ENCODE data around the gene CASP14. TPM values are rescaled to one million over a fixed set of nuclear protein-coding genes. Genes with fewer than 3 reads are reported as not detected.
A peak's percentile ranks its signal among the peaks of the same experiment; 100 is the strongest.

CASP14 gene
- total and polyA plus RNA-seq, 9 of the 15 experiments (the other 6 are each of a cell fraction or from before 2014, with no cell fraction given), result not detected

DNA sequence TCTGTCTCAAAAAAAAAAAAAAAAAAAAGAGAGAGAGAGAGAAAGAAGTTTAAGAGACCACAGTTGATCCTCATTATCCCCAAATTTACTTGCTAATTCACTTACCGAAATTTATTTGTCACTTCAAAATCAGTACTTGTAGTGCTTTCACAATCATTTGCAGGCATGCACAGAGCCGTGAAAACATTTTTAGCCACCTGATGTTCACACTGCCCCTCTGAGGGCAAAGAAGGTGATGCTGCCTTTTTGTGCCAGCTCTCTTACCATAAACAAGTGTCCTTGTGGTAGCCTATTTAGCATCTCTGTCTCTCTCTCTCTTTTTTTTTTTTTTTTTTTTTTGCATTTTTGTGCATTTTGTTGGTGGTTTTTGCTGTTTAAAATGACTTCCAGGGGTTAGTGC, 24.1 kb upstream of the CASP14 start:
- Histone ChIP-seq H3K9me3 (replicated peaks; ENCODE audit: control insufficient read depth, insufficient read depth, low read depth, low read length) (no peaks in the 10 kb centered on the region), H3K9ac (ENCODE audit: insufficient read depth in 1 of 2, low read depth in 2 of 2, low read length in 2 of 2) (no peak overlapping the region), H3K9me1 (ENCODE audit: control insufficient read depth, insufficient read depth, low read length) (no peaks in the 10 kb centered on the region), H3K27me3 (ENCODE audit: control insufficient read depth in 2 of 2, insufficient read depth in 2 of 2, low read length in 2 of 2) (peaks cover 6 to 31% of the 10 kb centered on the region in 2 experiments; a peak in 4 of 5 replicates), H3K4me2 (ENCODE audit: insufficient read depth, low read length) (no peak overlapping the region), H4K20me1 (replicated peaks; ENCODE audit: control insufficient read depth, insufficient read depth, low read length) (no peaks in the 10 kb centered on the region), H3K4me1 (replicated peaks in 1 of 2; ENCODE audit: control insufficient read depth in 2 of 2, insufficient read depth in 2 of 2, low read length in 2 of 2) (peaks cover 0 to 5% of the 10 kb centered on the region in 2 experiments; a peak in 2 of 5 replicates), H3K79me2 (ENCODE audit: control insufficient read depth, insufficient read depth, low read length) (no peaks in the 10 kb centered on the region), H2AFZ (ENCODE audit: low read depth, low read length) (no peak overlapping the region), H3K36me3 (ENCODE audit: control insufficient read depth, insufficient read depth, low read length) (no peaks in the 10 kb centered on the region), H3K27ac (ENCODE audit: extremely low read depth, low read depth, low read length) (no peak overlapping the region), H3K4me3 (no peak overlapping the region)
- ChIA-PET CTCF (ENCODE audit: low intra/inter-chr PET ratio) (interaction anchor here (0.6 kb wide), 1 partner anchor 238 kb away, joined by 3 read pairs; no protein-coding TSS in a partner anchor), POLR2A (interaction anchor here (0.6 kb wide), 2 partner anchors 50 to 62 kb away, joined by 3 read pairs; no protein-coding TSS in a partner anchor)
- ATAC-seq, result peak; percentile 55; the same call in 1 of the 3 replicates
- in situ Hi-C loops (cut with MboI), result no loop called here
- WGBS (ENCODE audit: insufficient coverage, low coverage, missing lambda C conversion rate), result 4% methylated on average over 2 of the region's 2 CpGs
- no peak for FAIRE-seq
- DNase-seq (ENCODE audit: extremely low read depth in 1 of 4, low spot score in 3 of 4), result peak; percentile 6 to 24 (median 19)
- intact Hi-C loops (cut with micrococcal nuclease), result no loop called here
- TF ChIP-seq NCOA6 (IDR thresholded peaks at IDR 0.05), result no peak
- TF ChIP-seq CEBPB (tag; IDR thresholded peaks at IDR 0.05), result peak; percentile 42; the same call in 1 of the 2 replicates
- peak; percentile 20 to 38 (median 27); a peak in 3 of 6 replicates for TF ChIP-seq CTCF (IDR thresholded peaks at IDR 0.05 in 2 of 3, conservative IDR thresholded peaks at IDR 0.05 in 1 of 3; ENCODE audit: insufficient read depth in 2 of 3, low read depth in 1 of 3, low read length in 3 of 3)
- no TSS peak for BruUV-seq (replicated peaks)

- no peaks in the 10 kb centered on the region for H3K9me1 ChIP-seq (ENCODE audit: control insufficient read depth, insufficient read depth, low read length)
- no peak overlapping the region for H3K27ac ChIP-seq (ENCODE audit: extremely low read depth, low read depth, low read length)
- BruUV-seq (replicated peaks), result no TSS peak
- H3K4me2 ChIP-seq (ENCODE audit: insufficient read depth, low read length), result no peak overlapping the region
- ATAC-seq, result no peak
- no peak for FAIRE-seq
- intact Hi-C loops (cut with micrococcal nuclease) (no loop called here), in situ Hi-C loops (cut with MboI) (no loop called here)
- H3K79me2 ChIP-seq (ENCODE audit: control insufficient read depth, insufficient read depth, low read length), result no peaks in the 10 kb centered on the region
- 3% methylated on average over 4 of the region's 5 CpGs for WGBS (ENCODE audit: insufficient coverage, low coverage, missing lambda C conversion rate)
- no peak overlapping the region for H3K4me3 ChIP-seq
- CTCF ChIA-PET (ENCODE audit: low intra/inter-chr PET ratio), result no interaction called here
- no peak overlapping the region for H3K9ac ChIP-seq (ENCODE audit: insufficient read depth in 1 of 2, low read depth in 2 of 2, low read length in 2 of 2)
- POLR2A ChIA-PET, result no interaction called here
- H3K9me3 ChIP-seq (replicated peaks; ENCODE audit: control insufficient read depth, insufficient read depth, low read depth, low read length), result no peaks in the 10 kb centered on the region
- no peaks in the 10 kb centered on the region for H3K36me3 ChIP-seq (ENCODE audit: control insufficient read depth, insufficient read depth, low read length)
- H4K20me1 ChIP-seq (replicated peaks; ENCODE audit: control insufficient read depth, insufficient read depth, low read length), result no peaks in the 10 kb centered on the region
- H2AFZ ChIP-seq (ENCODE audit: low read depth, low read length), result no peak overlapping the region
- H3K4me1 ChIP-seq (replicated peaks in 1 of 2; ENCODE audit: control insufficient read depth in 2 of 2, insufficient read depth in 2 of 2, low read length in 2 of 2), result no peaks in the 10 kb centered on the region; a peak in 1 of 5 replicates
- TF ChIP-seq SETDB1 (IDR thresholded peaks at IDR 0.05; ENCODE audit: low read length) (no peak), COPS2 (conservative IDR thresholded peaks at IDR 0.05) (no peak), TFAM (CRISPR knock-in tag; conservative IDR thresholded peaks at IDR 0.05) (no peak), CEBPB (tag; IDR thresholded peaks at IDR 0.05) (peak; percentile 53), THAP12 (CRISPR knock-in tag; IDR thresholded peaks at IDR 0.05) (no peak), ZNF121 (CRISPR knock-in tag; conservative IDR thresholded peaks at IDR 0.05) (no peak)
- no peak for DNase-seq (ENCODE audit: extremely low read depth in 1 of 4, low spot score in 3 of 4)
- H3K27me3 ChIP-seq (ENCODE audit: control insufficient read depth in 2 of 2, insufficient read depth in 2 of 2, low read length in 2 of 2), result peaks cover 6 to 26% of the 10 kb centered on the region in 2 experiments; a peak in 4 of 5 replicates
Measured at GRCh38 chr19:15028490-15028889, 20.8 kb upstream of the CASP14 start.

Measured in K562 (cell line).